ENCODE measurements around the gene SENP3. TPM values are rescaled to one million over a fixed set of nuclear protein-coding genes. Genes with fewer than 3 reads are reported as not detected.

The SENP3 gene
- total and polyA plus RNA-seq, 2 of the 13 experiments (the other 11 are each of a cell fraction or from before 2014, with no cell fraction given) = 55.8 to 75.4 TPM

DNA sequence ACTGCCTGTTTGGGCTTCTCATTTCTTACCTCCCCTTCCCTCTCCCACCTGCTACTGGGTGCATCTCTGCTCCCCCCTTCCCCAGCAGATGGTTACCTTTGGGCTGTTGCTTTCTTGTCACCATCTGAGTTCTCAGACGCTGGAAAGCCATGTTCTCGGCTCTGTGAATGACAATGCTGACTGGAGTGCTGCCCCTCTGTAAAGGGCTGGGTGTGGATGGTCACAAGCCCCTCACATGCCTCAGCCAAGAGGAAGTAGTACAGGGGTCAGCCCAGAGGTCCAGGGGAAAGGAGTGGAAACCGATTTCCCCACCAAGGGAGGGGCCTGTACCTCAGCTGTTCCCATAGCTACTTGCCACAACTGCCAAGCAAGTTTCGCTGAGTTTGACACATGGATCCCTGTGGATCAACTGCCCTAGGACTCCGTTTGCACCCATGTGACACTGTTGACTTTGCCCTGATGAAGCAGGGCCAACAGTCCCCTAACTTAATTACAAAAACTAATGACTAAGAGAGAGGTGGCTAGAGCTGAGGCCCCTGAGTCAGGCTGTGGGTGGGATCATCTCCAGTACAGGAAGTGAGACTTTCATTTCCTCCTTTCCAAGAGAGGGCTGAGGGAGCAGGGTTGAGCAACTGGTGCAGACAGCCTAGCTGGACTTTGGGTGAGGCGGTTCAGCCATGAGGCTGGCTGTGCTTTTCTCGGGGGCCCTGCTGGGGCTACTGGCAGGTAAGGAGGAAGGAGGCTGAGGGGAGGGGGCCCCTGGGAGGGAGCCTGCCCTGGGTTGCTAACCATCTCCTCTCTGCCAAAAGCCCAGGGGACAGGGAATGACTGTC is 17.5 kb downstream of the SENP3 start, which contains the start of gene CD68 (continued):
- TF ChIP-seq, protein P1, sequence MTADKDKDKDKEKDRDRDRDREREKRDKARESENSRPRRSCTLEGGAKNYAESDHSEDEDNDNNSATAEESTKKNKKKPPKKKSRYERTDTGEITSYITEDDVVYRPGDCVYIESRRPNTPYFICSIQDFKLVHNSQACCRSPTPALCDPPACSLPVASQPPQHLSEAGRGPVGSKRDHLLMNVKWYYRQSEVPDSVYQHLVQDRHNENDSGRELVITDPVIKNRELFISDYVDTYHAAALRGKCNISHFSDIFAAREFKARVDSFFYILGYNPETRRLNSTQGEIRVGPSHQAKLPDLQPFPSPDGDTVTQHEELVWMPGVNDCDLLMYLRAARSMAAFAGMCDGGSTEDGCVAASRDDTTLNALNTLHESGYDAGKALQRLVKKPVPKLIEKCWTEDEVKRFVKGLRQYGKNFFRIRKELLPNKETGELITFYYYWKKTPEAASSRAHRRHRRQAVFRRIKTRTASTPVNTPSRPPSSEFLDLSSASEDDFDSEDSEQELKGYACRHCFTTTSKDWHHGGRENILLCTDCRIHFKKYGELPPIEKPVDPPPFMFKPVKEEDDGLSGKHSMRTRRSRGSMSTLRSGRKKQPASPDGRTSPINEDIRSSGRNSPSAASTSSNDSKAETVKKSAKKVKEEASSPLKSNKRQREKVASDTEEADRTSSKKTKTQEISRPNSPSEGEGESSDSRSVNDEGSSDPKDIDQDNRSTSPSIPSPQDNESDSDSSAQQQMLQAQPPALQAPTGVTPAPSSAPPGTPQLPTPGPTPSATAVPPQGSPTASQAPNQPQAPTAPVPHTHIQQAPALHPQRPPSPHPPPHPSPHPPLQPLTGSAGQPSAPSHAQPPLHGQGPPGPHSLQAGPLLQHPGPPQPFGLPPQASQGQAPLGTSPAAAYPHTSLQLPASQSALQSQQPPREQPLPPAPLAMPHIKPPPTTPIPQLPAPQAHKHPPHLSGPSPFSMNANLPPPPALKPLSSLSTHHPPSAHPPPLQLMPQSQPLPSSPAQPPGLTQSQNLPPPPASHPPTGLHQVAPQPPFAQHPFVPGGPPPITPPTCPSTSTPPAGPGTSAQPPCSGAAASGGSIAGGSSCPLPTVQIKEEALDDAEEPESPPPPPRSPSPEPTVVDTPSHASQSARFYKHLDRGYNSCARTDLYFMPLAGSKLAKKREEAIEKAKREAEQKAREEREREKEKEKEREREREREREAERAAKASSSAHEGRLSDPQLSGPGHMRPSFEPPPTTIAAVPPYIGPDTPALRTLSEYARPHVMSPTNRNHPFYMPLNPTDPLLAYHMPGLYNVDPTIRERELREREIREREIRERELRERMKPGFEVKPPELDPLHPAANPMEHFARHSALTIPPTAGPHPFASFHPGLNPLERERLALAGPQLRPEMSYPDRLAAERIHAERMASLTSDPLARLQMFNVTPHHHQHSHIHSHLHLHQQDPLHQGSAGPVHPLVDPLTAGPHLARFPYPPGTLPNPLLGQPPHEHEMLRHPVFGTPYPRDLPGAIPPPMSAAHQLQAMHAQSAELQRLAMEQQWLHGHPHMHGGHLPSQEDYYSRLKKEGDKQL (CRISPR knock-in tag; IDR thresholded peaks at IDR 0.05; ENCODE audit: low read depth) = no peak
- no peak; the same call in 1 of the 2 replicates for TF ChIP-seq ZNF335 (CRISPR knock-in tag; IDR thresholded peaks at IDR 0.05)
- TF ChIP-seq TCF7 (IDR thresholded peaks at IDR 0.05; ENCODE audit: low read depth) = no peak
- TF ChIP-seq RXRB (CRISPR knock-in tag; IDR thresholded peaks at IDR 0.05; ENCODE audit: borderline replicate concordance) = peak; percentile 51; the same call in 1 of the 2 replicates
- TF ChIP-seq, protein P2, sequence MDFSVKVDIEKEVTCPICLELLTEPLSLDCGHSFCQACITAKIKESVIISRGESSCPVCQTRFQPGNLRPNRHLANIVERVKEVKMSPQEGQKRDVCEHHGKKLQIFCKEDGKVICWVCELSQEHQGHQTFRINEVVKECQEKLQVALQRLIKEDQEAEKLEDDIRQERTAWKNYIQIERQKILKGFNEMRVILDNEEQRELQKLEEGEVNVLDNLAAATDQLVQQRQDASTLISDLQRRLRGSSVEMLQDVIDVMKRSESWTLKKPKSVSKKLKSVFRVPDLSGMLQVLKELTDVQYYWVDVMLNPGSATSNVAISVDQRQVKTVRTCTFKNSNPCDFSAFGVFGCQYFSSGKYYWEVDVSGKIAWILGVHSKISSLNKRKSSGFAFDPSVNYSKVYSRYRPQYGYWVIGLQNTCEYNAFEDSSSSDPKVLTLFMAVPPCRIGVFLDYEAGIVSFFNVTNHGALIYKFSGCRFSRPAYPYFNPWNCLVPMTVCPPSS (IDR thresholded peaks at IDR 0.05) = no peak
- peak; percentile 46; the same call in 1 of the 2 replicates for TF ChIP-seq TEAD2 (CRISPR knock-in tag; IDR thresholded peaks at IDR 0.05)
- peak; percentile 88 for TF ChIP-seq ZNF605 (CRISPR knock-in tag; IDR thresholded peaks at IDR 0.05)
- peak; percentile 71; the same call in 1 of the 2 replicates for TF ChIP-seq ZNF350 (CRISPR knock-in tag; IDR thresholded peaks at IDR 0.05; ENCODE audit: borderline replicate concordance, low read depth)
- TF ChIP-seq MLLT10 (CRISPR knock-in tag; IDR thresholded peaks at IDR 0.05) = no peak
- TF ChIP-seq, protein P3, sequence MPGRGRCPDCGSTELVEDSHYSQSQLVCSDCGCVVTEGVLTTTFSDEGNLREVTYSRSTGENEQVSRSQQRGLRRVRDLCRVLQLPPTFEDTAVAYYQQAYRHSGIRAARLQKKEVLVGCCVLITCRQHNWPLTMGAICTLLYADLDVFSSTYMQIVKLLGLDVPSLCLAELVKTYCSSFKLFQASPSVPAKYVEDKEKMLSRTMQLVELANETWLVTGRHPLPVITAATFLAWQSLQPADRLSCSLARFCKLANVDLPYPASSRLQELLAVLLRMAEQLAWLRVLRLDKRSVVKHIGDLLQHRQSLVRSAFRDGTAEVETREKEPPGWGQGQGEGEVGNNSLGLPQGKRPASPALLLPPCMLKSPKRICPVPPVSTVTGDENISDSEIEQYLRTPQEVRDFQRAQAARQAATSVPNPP (CRISPR knock-in tag; IDR thresholded peaks at IDR 0.05) = peak; percentile 47; the same call in 1 of the 2 replicates
- peak; percentile 44; the same call in 1 of the 2 replicates for TF ChIP-seq ZMYM2 (CRISPR knock-in tag; IDR thresholded peaks at IDR 0.05)
- TF ChIP-seq, protein P4, sequence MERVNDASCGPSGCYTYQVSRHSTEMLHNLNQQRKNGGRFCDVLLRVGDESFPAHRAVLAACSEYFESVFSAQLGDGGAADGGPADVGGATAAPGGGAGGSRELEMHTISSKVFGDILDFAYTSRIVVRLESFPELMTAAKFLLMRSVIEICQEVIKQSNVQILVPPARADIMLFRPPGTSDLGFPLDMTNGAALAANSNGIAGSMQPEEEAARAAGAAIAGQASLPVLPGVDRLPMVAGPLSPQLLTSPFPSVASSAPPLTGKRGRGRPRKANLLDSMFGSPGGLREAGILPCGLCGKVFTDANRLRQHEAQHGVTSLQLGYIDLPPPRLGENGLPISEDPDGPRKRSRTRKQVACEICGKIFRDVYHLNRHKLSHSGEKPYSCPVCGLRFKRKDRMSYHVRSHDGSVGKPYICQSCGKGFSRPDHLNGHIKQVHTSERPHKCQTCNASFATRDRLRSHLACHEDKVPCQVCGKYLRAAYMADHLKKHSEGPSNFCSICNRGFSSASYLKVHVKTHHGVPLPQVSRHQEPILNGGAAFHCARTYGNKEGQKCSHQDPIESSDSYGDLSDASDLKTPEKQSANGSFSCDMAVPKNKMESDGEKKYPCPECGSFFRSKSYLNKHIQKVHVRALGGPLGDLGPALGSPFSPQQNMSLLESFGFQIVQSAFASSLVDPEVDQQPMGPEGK (CRISPR knock-in tag; IDR thresholded peaks at IDR 0.05) = peak; percentile 69
- 0 out of 2 replicates have a peak, but pooled peaks have one; percentile 45 for TF ChIP-seq ISL2 (CRISPR knock-in tag; IDR thresholded peaks at IDR 0.05)
- 0 out of 2 replicates have a peak, but pooled peaks have one; percentile 66 for TF ChIP-seq RFXANK (CRISPR knock-in tag; IDR thresholded peaks at IDR 0.05)
- TF ChIP-seq ZNF564 (CRISPR knock-in tag; IDR thresholded peaks at IDR 0.05) = no peak
- peak; percentile 92 for TF ChIP-seq FOXK2 (IDR thresholded peaks at IDR 0.05)
- TF ChIP-seq HNRNPLL (IDR thresholded peaks at IDR 0.05; ENCODE audit: low read depth, low read length, poor library complexity, severe bottlenecking) = peak; percentile 17
- TF ChIP-seq KLF16 (CRISPR knock-in tag; IDR thresholded peaks at IDR 0.05) = peak in 1 of 2 experiments; percentile 28; a peak in 1 of 4 replicates
- TF ChIP-seq ZNF614 (CRISPR knock-in tag; IDR thresholded peaks at IDR 0.05; ENCODE audit: borderline replicate concordance) = peak; percentile 77
- TF ChIP-seq AKAP8 (CRISPR knock-in tag; IDR thresholded peaks at IDR 0.05) = peak; percentile 94
